HEK293 (cell line): Measurements from ENCODE around the gene ADCY1.

Source experiments
- CTCF ChIA-PET: fragments of 350-600 bp; formaldehyde crosslinking; extraction: SDS; loops from one replicate; lab custom pipeline; 2021; ENCODE audit warnings: antibody characterized with exemption; lab: Yijun Ruan, JAX
- POLR2A ChIA-PET: fragments of 300-600 bp; formaldehyde crosslinking; extraction: SDS; loops from one replicate; lab custom pipeline; 2020; ENCODE audit warnings: antibody characterized with exemption, inconsistent platforms; lab: Yijun Ruan, JAX
- H3K27ac ChIP-seq: fragments of 200-500 bp; sonication (Bioruptor generic); 2 replicates; pipeline ENCODE4 v1.5.1; 2014; ENCODE audit warnings: low read depth, low read length, control low read depth, inconsistent platforms; ENCODE audit errors: extremely low read depth
- H3K36me3 ChIP-seq, 2 experiments: fragments of 200-500 bp in 1 of 2; sonication (Bioruptor generic) in 1 of 2; 1 replicate in 1 of 2; 2 replicates in 1 of 2; pipeline ENCODE4 v1.5.1; 2014 to 2017; ENCODE audit warnings: inconsistent platforms in 2 of 2, low read length in 2 of 2; ENCODE audit not compliant: control insufficient read depth in 2 of 2, insufficient read depth in 1 of 2
- H3K4me1 ChIP-seq: fragments of 200-500 bp; sonication (Bioruptor generic); 2 replicates; pipeline ENCODE4 v1.5.1; 2014; ENCODE audit warnings: mild to moderate bottlenecking, low read length, inconsistent platforms; ENCODE audit not compliant: control insufficient read depth, insufficient read depth
- H3K4me3 ChIP-seq: 2 replicates; pipeline ENCODE4 v1.5.1; 2011; ENCODE audit warnings: low read depth, mild to moderate bottlenecking, control low read depth, low read length, moderate library complexity
- H3K9me3 ChIP-seq: fragments of 200-500 bp; sonication (Bioruptor generic); 2 replicates; pipeline ENCODE4 v1.5.1; 2014; ENCODE audit warnings: low read depth, low read length, inconsistent platforms; ENCODE audit not compliant: control insufficient read depth, insufficient read depth
- HIC1 ChIP-seq: fragments of 450-650 bp; formaldehyde crosslinking; IDR thresholded peaks from 2 replicates; pipeline ENCODE4 v1.5.1; 2016; ENCODE audit warnings: missing biosample characterization, missing genetic modification characterization
- REST ChIP-seq: fragments of 450-650 bp; formaldehyde crosslinking; IDR thresholded peaks from 2 replicates; pipeline ENCODE4 v1.5.1; 2016; ENCODE audit warnings: missing biosample characterization, missing genetic modification characterization
- ZFP69B ChIP-seq: fragments of 450-650 bp; formaldehyde crosslinking; IDR thresholded peaks from 2 replicates; pipeline ENCODE4 v1.5.1; 2016; ENCODE audit warnings: missing biosample characterization, missing genetic modification characterization
- ZNF112 ChIP-seq: fragments of 450-650 bp; formaldehyde crosslinking; IDR thresholded peaks from 2 replicates; pipeline ENCODE4 v1.5.0; 2017; ENCODE audit warnings: missing biosample characterization, missing genetic modification characterization
- ZNF19 ChIP-seq: fragments of 450-650 bp; formaldehyde crosslinking; IDR thresholded peaks from 2 replicates; pipeline ENCODE4; 2016; ENCODE audit warnings: missing biosample characterization, missing genetic modification characterization, low read depth
- ZNF223 ChIP-seq: fragments of 450-650 bp; formaldehyde crosslinking; IDR thresholded peaks from 2 replicates; pipeline ENCODE4 v1.5.1; 2016; ENCODE audit warnings: missing biosample characterization, missing genetic modification characterization
- ZNF23 ChIP-seq: fragments of 450-650 bp; formaldehyde crosslinking; IDR thresholded peaks from 2 replicates; pipeline ENCODE4 v1.5.1; 2016; ENCODE audit warnings: missing biosample characterization, missing genetic modification characterization, borderline replicate concordance
- ZNF248 ChIP-seq: fragments of 450-650 bp; formaldehyde crosslinking; IDR thresholded peaks from 2 replicates; pipeline ENCODE4 v1.5.1; 2017; ENCODE audit warnings: missing biosample characterization, missing genetic modification characterization
- ZNF26 ChIP-seq: fragments of 450-650 bp; formaldehyde crosslinking; IDR thresholded peaks from 2 replicates; pipeline ENCODE4 v1.5.1; 2016; ENCODE audit warnings: missing biosample characterization, missing genetic modification characterization
- ZNF354C ChIP-seq: fragments of 450-650 bp; formaldehyde crosslinking; IDR thresholded peaks from 2 replicates; pipeline ENCODE4 v1.5.1; 2016; ENCODE audit warnings: missing biosample characterization, missing genetic modification characterization, low read depth, borderline replicate concordance
- ZNF423 ChIP-seq: fragments of 450-650 bp; formaldehyde crosslinking; IDR thresholded peaks from 2 replicates; pipeline ENCODE4 v1.5.1; 2016; ENCODE audit warnings: missing biosample characterization, missing genetic modification characterization
- ZNF639 ChIP-seq: fragments of 450-650 bp; formaldehyde crosslinking; IDR thresholded peaks from 2 replicates; pipeline ENCODE4 v1.5.1; 2016; ENCODE audit warnings: missing biosample characterization, missing genetic modification characterization
- ZNF670 ChIP-seq: fragments of 450-650 bp; formaldehyde crosslinking; IDR thresholded peaks from 2 replicates; pipeline ENCODE4 v1.5.1; 2016; ENCODE audit warnings: missing biosample characterization, missing genetic modification characterization, low read depth
- ZNF677 ChIP-seq: fragments of 450-650 bp; IDR thresholded peaks from 2 replicates; pipeline ENCODE4 v1.5.0; 2018; ENCODE audit warnings: missing biosample characterization, mild to moderate bottlenecking, missing genetic modification characterization, moderate library complexity

Gene ADCY1

GRCh38 chr7:45682836-45683555, 108.8 kb downstream of the ADCY1 start (continued):
- TF ChIP-seq ZNF26, result no peak

- no peaks in the 10 kb centered on the region for H3K9me3 ChIP-seq
- H3K36me3 ChIP-seq, result peaks cover under 1 to 6% of the 10 kb centered on the region in 2 experiments; a peak in 2 of 3 replicates
- POLR2A ChIA-PET, result no interaction called here
- CTCF ChIA-PET, result no interaction called here
- H3K27ac ChIP-seq, result no peak overlapping the region
- H3K4me3 ChIP-seq, result no peak overlapping the region
- H3K4me1 ChIP-seq, result no peaks in the 10 kb centered on the region
- TF ChIP-seq REST (tag by site-specific recombination), result no peak
- no peak for TF ChIP-seq ZNF639 (tag by site-specific recombination)
- no peak for TF ChIP-seq ZNF112 (tag by site-specific recombination)
- TF ChIP-seq ZNF670, result no peak
- no peak for TF ChIP-seq ZNF423 (tag by site-specific recombination)
- no peak for TF ChIP-seq ZNF23 (tag by site-specific recombination)
- no peak for TF ChIP-seq ZFP69B
- TF ChIP-seq ZNF248, result no peak
- TF ChIP-seq ZNF19 (tag by site-specific recombination), result no peak
- TF ChIP-seq ZNF677 (tag by site-specific recombination), result no peak
- TF ChIP-seq HIC1 (tag by site-specific recombination), result no peak
- TF ChIP-seq ZNF223 (tag by site-specific recombination), result no peak
- TF ChIP-seq ZNF354C (tag by site-specific recombination), result no peak
Measured at GRCh38 chr7:45683556-45684148, 109.5 kb downstream of the ADCY1 start.
